ENCODE measurements around the gene FGF8.

FGF8 gene

GRCh38 chr10:101768791-101769170 lies 7.1 kb downstream of the FGF8 start:
- DNase-seq (ENCODE audit: low spot score) = no peak

- no peak for DNase-seq (ENCODE audit: low spot score)
Observed at GRCh38 chr10:101767966-101768790, 7.7 kb downstream of the FGF8 start.

- DNase-seq (ENCODE audit: low spot score) = no peak
Observed at GRCh38 chr10:101767600-101767945, 8.3 kb downstream of the FGF8 start.

GRCh38 chr10:101766753-101767599 lies 8.9 kb downstream of the FGF8 start:
- no peak for DNase-seq (ENCODE audit: low spot score)

GRCh38 chr10:101766306-101766705 lies 9.6 kb downstream of the FGF8 start:
- no peak for DNase-seq (ENCODE audit: low spot score)

- DNase-seq (ENCODE audit: low spot score) = peak; percentile 12
Observed at GRCh38 chr10:101763141-101763846, 12.6 kb downstream of the FGF8 start.

- no peak for DNase-seq (ENCODE audit: low spot score)
Observed at GRCh38 chr10:101762736-101763135, 13.2 kb downstream of the FGF8 start.

GRCh38 chr10:101761226-101761625 lies 14.7 kb downstream of the FGF8 start:
- DNase-seq (ENCODE audit: low spot score) = no peak

GRCh38 chr10:101760510-101760909 lies 15.4 kb downstream of the FGF8 start:
- DNase-seq (ENCODE audit: low spot score) = no peak

- no peak for DNase-seq (ENCODE audit: low spot score)
Observed at GRCh38 chr10:101759309-101760247, 16.3 kb downstream of the FGF8 start.

GRCh38 chr10:101758858-101759257 lies 17.1 kb downstream of the FGF8 start:
- DNase-seq (ENCODE audit: low spot score) = no peak

- peak; percentile 65 for DNase-seq (ENCODE audit: low spot score)
Observed at GRCh38 chr10:101752241-101752640, 23.7 kb downstream of the FGF8 start.

GRCh38 chr10:101749047-101750016 lies 26.6 kb downstream of the FGF8 start:
- no peak for DNase-seq (ENCODE audit: low spot score)

GRCh38 chr10:101748496-101748895 lies 27.4 kb downstream of the FGF8 start:
- no peak for DNase-seq (ENCODE audit: low spot score)

- no peak for DNase-seq (ENCODE audit: low spot score)
Observed at GRCh38 chr10:101745074-101745696, 30.7 kb downstream of the FGF8 start.

GRCh38 chr10:101744267-101744666 lies 31.6 kb downstream of the FGF8 start:
- DNase-seq (ENCODE audit: low spot score) = no peak

GRCh38 chr10:101741938-101742337 lies 34.0 kb downstream of the FGF8 start:
- DNase-seq (ENCODE audit: low spot score) = no peak

GRCh38 chr10:101736666-101737065 lies 39.2 kb downstream of the FGF8 start:
- DNase-seq (ENCODE audit: low spot score) = no peak

GRCh38 chr10:101732096-101732495 lies 43.8 kb downstream of the FGF8 start:
- no peak for DNase-seq (ENCODE audit: low spot score)

GRCh38 chr10:101726115-101726387 lies 49.9 kb downstream of the FGF8 start:
- DNase-seq (ENCODE audit: low spot score) = no peak
